Body of pancreas (tissue), 4 donors: ENCODE results near the gene DHRS7.

Source experiments
- POLR2A ChIP-seq, 3 donors: fragments of 450-650 bp; IDR thresholded peaks; one replicate each; pipeline ENCODE4 v1.6.1; 2016; ENCODE audit warnings: antibody characterized with exemption in 3 of 3, mild to moderate bottlenecking in 2 of 3
- TF ChIP-seq, protein P1 (sequence below), 7 experiments: fragments of 450-650 bp in 4 of 7; fragments of 200-600 bp in 3 of 7; sonication (generic) in 3 of 7; IDR thresholded peaks; one replicate each; pipeline ENCODE4 v1.5.1; 2016 to 2019; ENCODE audit warnings: antibody characterized with exemption in 7 of 7

- TF ChIP-seq, protein P1, sequence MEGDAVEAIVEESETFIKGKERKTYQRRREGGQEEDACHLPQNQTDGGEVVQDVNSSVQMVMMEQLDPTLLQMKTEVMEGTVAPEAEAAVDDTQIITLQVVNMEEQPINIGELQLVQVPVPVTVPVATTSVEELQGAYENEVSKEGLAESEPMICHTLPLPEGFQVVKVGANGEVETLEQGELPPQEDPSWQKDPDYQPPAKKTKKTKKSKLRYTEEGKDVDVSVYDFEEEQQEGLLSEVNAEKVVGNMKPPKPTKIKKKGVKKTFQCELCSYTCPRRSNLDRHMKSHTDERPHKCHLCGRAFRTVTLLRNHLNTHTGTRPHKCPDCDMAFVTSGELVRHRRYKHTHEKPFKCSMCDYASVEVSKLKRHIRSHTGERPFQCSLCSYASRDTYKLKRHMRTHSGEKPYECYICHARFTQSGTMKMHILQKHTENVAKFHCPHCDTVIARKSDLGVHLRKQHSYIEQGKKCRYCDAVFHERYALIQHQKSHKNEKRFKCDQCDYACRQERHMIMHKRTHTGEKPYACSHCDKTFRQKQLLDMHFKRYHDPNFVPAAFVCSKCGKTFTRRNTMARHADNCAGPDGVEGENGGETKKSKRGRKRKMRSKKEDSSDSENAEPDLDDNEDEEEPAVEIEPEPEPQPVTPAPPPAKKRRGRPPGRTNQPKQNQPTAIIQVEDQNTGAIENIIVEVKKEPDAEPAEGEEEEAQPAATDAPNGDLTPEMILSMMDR (IDR thresholded peaks at IDR 0.05), result peak; percentile 50 to 90 (median 88)
- TF ChIP-seq POLR2A (IDR thresholded peaks at IDR 0.05), result no peak
These were observed 19.1 kb upstream of the DHRS7 start for GRCh38 chr14:60184146-60184904.
